Caco-2 (cell line): ENCODE data around the gene APOLD1. TPM values are rescaled to one million over a fixed set of nuclear protein-coding genes. Genes with fewer than 3 reads are reported as not detected.

Experiments used
- BruUV-seq: library from RNA; stranded (reverse); fragments of 400-500 nt; replicated peaks from 2 replicates; lab custom pipeline; 2021; lab: Mats Ljungman, UMichigan
- CTCF ChIA-PET: fragments of 300-600 bp; sonication (Branson Sonifier 250); formaldehyde crosslinking; loops from one replicate; lab custom pipeline; 2022; ENCODE audit warnings: antibody characterized with exemption; lab: Charles Lee
- POLR2A ChIA-PET: fragments of 300-600 bp; sonication (Branson Sonifier 250); formaldehyde crosslinking; loops from one replicate; lab custom pipeline; 2022; ENCODE audit warnings: antibody characterized with exemption; lab: Charles Lee
- DNase-seq, 2 experiments: peaks; one replicate each; pipeline versions ENCODE4 v3.0.0 to v3.0.0-alpha.2; 2020 to 2022
- H3K27me3 ChIP-seq: replicated peaks from 2 replicates; pipeline ENCODE4 v1.6.0; 2011; ENCODE audit warnings: low read length; ENCODE audit not compliant: control insufficient read depth, insufficient read depth
- H3K36me3 ChIP-seq: 2 replicates; pipeline ENCODE4 v1.5.1; 2011; ENCODE audit warnings: low read length; ENCODE audit not compliant: control insufficient read depth, insufficient read depth
- H3K4me1 ChIP-seq: fragments of 250-450 bp; sonication (Bioruptor Pico); 2 replicates; pipeline ENCODE4 v1.5.1; 2020; ENCODE audit warnings: mild to moderate bottlenecking
- H3K4me3 ChIP-seq: 2 replicates; pipeline ENCODE4 v1.5.1; 2011; ENCODE audit warnings: low read depth, mild to moderate bottlenecking, control low read depth, low read length
- H3K9me3 ChIP-seq: fragments of 250-450 bp; sonication (Bioruptor Pico); 2 replicates; pipeline ENCODE4 v1.5.1; 2020; ENCODE audit warnings: mild to moderate bottlenecking, moderate library complexity
- H3K27ac Mint-ChIP-seq: one replicate; pipeline ENCODE4 v1.8.0; 2022; ENCODE audit warnings: mixed read lengths; ENCODE audit not compliant: unreplicated experiment
- H3K27me3 Mint-ChIP-seq: one replicate; pipeline ENCODE4 v1.8.0; 2022; ENCODE audit warnings: mixed read lengths; ENCODE audit not compliant: insufficient read depth, unreplicated experiment
- H3K36me3 Mint-ChIP-seq: one replicate; pipeline ENCODE4 v1.8.0; 2022; ENCODE audit warnings: mild to moderate bottlenecking, mixed read lengths; ENCODE audit not compliant: insufficient read depth, unreplicated experiment
- H3K4me1 Mint-ChIP-seq: one replicate; pipeline ENCODE4 v1.8.0; 2022; ENCODE audit warnings: low read depth, mixed read lengths; ENCODE audit not compliant: unreplicated experiment
- H3K4me3 Mint-ChIP-seq: one replicate; pipeline ENCODE4 v1.8.0; 2022; ENCODE audit warnings: mild to moderate bottlenecking, moderate library complexity, mixed read lengths; ENCODE audit not compliant: unreplicated experiment
- H3K9me3 Mint-ChIP-seq: one replicate; pipeline ENCODE4 v1.8.0; 2022; ENCODE audit warnings: mixed read lengths; ENCODE audit not compliant: unreplicated experiment
- CTCF ChIP-seq, 2 experiments: fragments of 200-600 bp in 1 of 2; IDR thresholded peaks; 1 replicate in 1 of 2; 2 replicates in 1 of 2; pipeline versions ENCODE4 v1.5.1 to v1.8.0; 2011 to 2022; ENCODE audit warnings: antibody characterized with exemption in 1 of 2, control low read depth in 1 of 2, inconsistent platforms in 1 of 2, low read depth in 1 of 2, low read length in 1 of 2, mild to moderate bottlenecking in 1 of 2, moderate library complexity in 1 of 2; ENCODE audit not compliant: insufficient read depth in 1 of 2, severe bottlenecking in 1 of 2, unreplicated experiment in 1 of 2
- intact Hi-C: fragments of 100-400 bp; cut with micrococcal nuclease; formaldehyde crosslinking; loops from one replicate; pipeline ENCODE4 v1.10.0; 2022; ENCODE audit not compliant: unreplicated experiment
- total RNA-seq: library from RNA; stranded (reverse); gene quantifications from 2 replicates; pipeline ENCODE4 v1.2.3, GENCODE V29; 2022

APOLD1 gene
- total RNA-seq, 1 experiment from 2014 or later: 4.1 TPM

GRCh38 chr12:12812618-12813119 is 27.2 kb downstream of the APOLD1 start:
- ChIA-PET POLR2A (interaction anchor here (1.4 to 1.6 kb wide), 2 partner anchors 26 to 79 kb away, joined by 4 to 10 read pairs; partner anchors contain the start of gene GPRC5A), CTCF (interaction anchor here (0.6 to 1.8 kb wide), 3 partner anchors 25 to 78 kb away, joined by 4 to 8 read pairs (median 6); no protein-coding TSS in a partner anchor)
- H3K27me3 Mint-ChIP-seq: no peaks in the 10 kb centered on the region
- TF ChIP-seq CTCF (IDR thresholded peaks at IDR 0.05; ENCODE audit: insufficient read depth in 1 of 2, low read depth in 1 of 2, low read length in 1 of 2, severe bottlenecking in 1 of 2, unreplicated experiment in 1 of 2): no peak
- H3K9me3 ChIP-seq: no peaks in the 10 kb centered on the region
- no peaks in the 10 kb centered on the region for H3K36me3 ChIP-seq
- intact Hi-C loops: loop anchor here (1.0 to 2.0 kb wide), 4 partner anchors 20 to 78 kb away; partner anchors contain the start of gene GPRC5A
- no peak overlapping the region for H3K4me3 ChIP-seq
- no peaks in the 10 kb centered on the region for H3K9me3 Mint-ChIP-seq
- peaks cover 56% of the 10 kb centered on the region for H3K4me1 ChIP-seq
- H3K4me3 Mint-ChIP-seq: peak overlapping the region; percentile 96
- H3K27me3 ChIP-seq: no peaks in the 10 kb centered on the region
- H3K27ac Mint-ChIP-seq: peak overlapping the region; percentile 95
- peaks cover 48% of the 10 kb centered on the region for H3K36me3 Mint-ChIP-seq
- BruUV-seq: no TSS peak
- H3K4me1 Mint-ChIP-seq: peaks cover 44% of the 10 kb centered on the region
- DNase-seq: no peak

- intact Hi-C loops: loop anchor here (1.0 to 2.0 kb wide), 4 partner anchors 21 to 77 kb away; partner anchors contain the start of gene GPRC5A
- ChIA-PET POLR2A (interaction anchor here (0.5 to 1.6 kb wide), 4 partner anchors 19 to 78 kb away, joined by 3 to 10 read pairs (median 4); partner anchors contain the start of gene GPRC5A), CTCF (interaction anchor here (0.6 to 1.4 kb wide), 5 partner anchors 15 to 78 kb away, joined by 3 to 6 read pairs (median 4); partner anchors contain the start of gene GPRC5A)
- Histone ChIP-seq H3K4me3 (peak within 1 kb of the TSS; percentile 78), H3K27me3 (no peaks in the 10 kb centered on the region), H3K9me3 (no peaks in the 10 kb centered on the region), H3K4me1 (peaks cover 52% of the 10 kb centered on the region), H3K36me3 (no peaks in the 10 kb centered on the region)
- Mint-ChIP-seq H3K9me3 (no peaks in the 10 kb centered on the region), H3K27ac (peak within 1 kb of the TSS; percentile 95), H3K27me3 (no peaks in the 10 kb centered on the region), H3K4me3 (peak within 1 kb of the TSS; percentile 96), H3K4me1 (peaks cover 39% of the 10 kb centered on the region), H3K36me3 (peaks cover 48% of the 10 kb centered on the region)
- BruUV-seq: TSS peak; percentile 49
- peak; percentile 97 to 99 for DNase-seq
- peak; percentile 99 for TF ChIP-seq CTCF (IDR thresholded peaks at IDR 0.05; ENCODE audit: insufficient read depth in 1 of 2, low read depth in 1 of 2, low read length in 1 of 2, severe bottlenecking in 1 of 2, unreplicated experiment in 1 of 2)
These were observed 28.0 kb downstream of the APOLD1 start, which contains the start of gene DDX47 for GRCh38 chr12:12813120-12814101. Gene DDX47, plus strand, starts transcription at chr12:12813346. Its CDS starts 22 bp downstream, at chr12:12813368.

- TF ChIP-seq CTCF (IDR thresholded peaks at IDR 0.05; ENCODE audit: insufficient read depth in 1 of 2, low read depth in 1 of 2, low read length in 1 of 2, severe bottlenecking in 1 of 2, unreplicated experiment in 1 of 2): no peak
- Mint-ChIP-seq H3K27me3 (no peaks in the 10 kb centered on the region), H3K4me3 (no peak overlapping the region), H3K9me3 (no peaks in the 10 kb centered on the region), H3K36me3 (peaks cover 66% of the 10 kb centered on the region), H3K4me1 (peaks cover 55% of the 10 kb centered on the region), H3K27ac (no peak overlapping the region)
- H3K27me3 ChIP-seq: no peaks in the 10 kb centered on the region
- no peaks in the 10 kb centered on the region for H3K9me3 ChIP-seq
- DNase-seq: no peak
- CTCF ChIA-PET: no interaction called here
- H3K4me3 ChIP-seq: no peak overlapping the region
- POLR2A ChIA-PET: interaction anchor here (0.6 kb wide), 1 partner anchor 84 kb away, joined by 7 read pairs; no protein-coding TSS in a partner anchor
- no TSS peak for BruUV-seq
- peaks cover 1% of the 10 kb centered on the region; the same call in 1 of the 2 replicates for H3K36me3 ChIP-seq
- intact Hi-C loops: no loop called here
- peaks cover 61% of the 10 kb centered on the region for H3K4me1 ChIP-seq
These were observed 32.2 kb downstream of the APOLD1 start for GRCh38 chr12:12817616-12818015.
